GM18508 (cell line): ENCODE results near the gene MIX23.
A peak's percentile ranks its signal among the peaks of the same experiment; 100 is the strongest.

Experiments used
- ATAC-seq: cut with Tn5 transposase; IDR thresholded peaks from one replicate; pipeline ENCODE4 v1.9.1; 2021; ENCODE audit warnings: moderate number of reproducible peaks; ENCODE audit not compliant: insufficient read depth, unreplicated experiment

Gene MIX23

GRCh38 chr3:122382888-122383666 is at the start of gene MIX23:
MIX23 (minus strand) TSS chr3:122383231; CDS start chr3:122383224, 7 bp downstream.
- peak; percentile 27 for ATAC-seq

- no peak for ATAC-seq
Measured at GRCh38 chr3:122430371-122430770, 47.3 kb upstream of the MIX23 start.

GRCh38 chr3:122427857-122428471 is 44.9 kb upstream of the MIX23 start:
- no peak for ATAC-seq

GRCh38 chr3:122421836-122422235 is 38.8 kb upstream of the MIX23 start:
- ATAC-seq, result no peak

- no peak for ATAC-seq
Measured at GRCh38 chr3:122421101-122421500, 38.1 kb upstream of the MIX23 start.

- no peak for ATAC-seq
Measured at GRCh38 chr3:122416966-122417365, 33.9 kb upstream of the MIX23 start.

- peak; percentile 67 for ATAC-seq
Measured at GRCh38 chr3:122415762-122416654, 33.0 kb upstream of the MIX23 start, which contains the start of gene WDR5B. WDR5B (minus strand) TSS chr3:122416062; CDS start chr3:122415528, 534 bp downstream.

GRCh38 chr3:122415104-122415744 is 32.2 kb upstream of the MIX23 start:
- peak; percentile 29 for ATAC-seq

GRCh38 chr3:122414391-122414790 is 31.4 kb upstream of the MIX23 start:
- no peak for ATAC-seq

- ATAC-seq, result no peak
Measured at GRCh38 chr3:122410639-122411038, 27.6 kb upstream of the MIX23 start.

GRCh38 chr3:122410111-122410510 is 27.1 kb upstream of the MIX23 start:
- ATAC-seq, result no peak

GRCh38 chr3:122409446-122409845 is 26.4 kb upstream of the MIX23 start:
- ATAC-seq, result no peak

- no peak for ATAC-seq
Measured at GRCh38 chr3:122407946-122408345, 24.9 kb upstream of the MIX23 start.

GRCh38 chr3:122406198-122406597 is 23.2 kb upstream of the MIX23 start:
- ATAC-seq, result no peak

GRCh38 chr3:122405015-122405414 is 22.0 kb upstream of the MIX23 start:
- ATAC-seq, result no peak

- no peak for ATAC-seq
Measured at GRCh38 chr3:122403489-122403888, 20.5 kb upstream of the MIX23 start.

- ATAC-seq, result no peak
Measured at GRCh38 chr3:122398920-122399319, 15.9 kb upstream of the MIX23 start.

GRCh38 chr3:122397201-122397600 is 14.2 kb upstream of the MIX23 start:
- no peak for ATAC-seq

GRCh38 chr3:122396511-122396910 is 13.5 kb upstream of the MIX23 start:
- no peak for ATAC-seq

- no peak for ATAC-seq
Measured at GRCh38 chr3:122395582-122395981, 12.6 kb upstream of the MIX23 start.
